SJSA1 (cell line): ENCODE measurements around the gene OR2AT4. TPM values are rescaled to one million over a fixed set of nuclear protein-coding genes. Genes with fewer than 3 reads are reported as not detected.

Experiments
- DNase-seq, 2 experiments: peaks; one replicate each; pipeline ENCODE4 v3.0.0-alpha.2; 2015 to 2020; ENCODE audit warnings: low spot score in 2 of 2, low read depth in 1 of 2
- H3K27ac ChIP-seq: fragments of 250-450 bp; sonication (Bioruptor Pico); 2 replicates; pipeline ENCODE4 v1.5.1; 2020; ENCODE audit warnings: mild to moderate bottlenecking, moderate library complexity
- H3K27me3 ChIP-seq: fragments of 250-450 bp; sonication (Bioruptor Pico); replicated peaks from 2 replicates; pipeline ENCODE4 v1.5.1; 2020; ENCODE audit warnings: mild to moderate bottlenecking, moderate library complexity
- H3K36me3 ChIP-seq: fragments of 250-450 bp; sonication (Bioruptor Pico); 2 replicates; pipeline ENCODE4 v1.5.1; 2020; ENCODE audit warnings: mild to moderate bottlenecking
- H3K4me1 ChIP-seq: fragments of 250-450 bp; sonication (Bioruptor Pico); replicated peaks from 2 replicates; pipeline ENCODE4 v1.6.1; 2021; ENCODE audit warnings: mild to moderate bottlenecking
- H3K4me3 ChIP-seq: fragments of 250-450 bp; sonication (Bioruptor Pico); 2 replicates; pipeline ENCODE4 v1.5.1; 2020; ENCODE audit warnings: mild to moderate bottlenecking
- H3K9me3 ChIP-seq: fragments of 250-450 bp; sonication (Bioruptor Pico); replicated peaks from 2 replicates; pipeline ENCODE4 v1.5.1; 2020; ENCODE audit warnings: mild to moderate bottlenecking
- total RNA-seq: library from RNA; depleted of rRNA; stranded (reverse); fragments of >200 nt; shearing (Covaris generic); gene quantifications from 2 replicates; pipeline ENCODE4 v1.2.3, GENCODE V29; 2014; rRNA removed

OR2AT4 gene
- total RNA-seq: not detected in 2 replicates

DNA sequence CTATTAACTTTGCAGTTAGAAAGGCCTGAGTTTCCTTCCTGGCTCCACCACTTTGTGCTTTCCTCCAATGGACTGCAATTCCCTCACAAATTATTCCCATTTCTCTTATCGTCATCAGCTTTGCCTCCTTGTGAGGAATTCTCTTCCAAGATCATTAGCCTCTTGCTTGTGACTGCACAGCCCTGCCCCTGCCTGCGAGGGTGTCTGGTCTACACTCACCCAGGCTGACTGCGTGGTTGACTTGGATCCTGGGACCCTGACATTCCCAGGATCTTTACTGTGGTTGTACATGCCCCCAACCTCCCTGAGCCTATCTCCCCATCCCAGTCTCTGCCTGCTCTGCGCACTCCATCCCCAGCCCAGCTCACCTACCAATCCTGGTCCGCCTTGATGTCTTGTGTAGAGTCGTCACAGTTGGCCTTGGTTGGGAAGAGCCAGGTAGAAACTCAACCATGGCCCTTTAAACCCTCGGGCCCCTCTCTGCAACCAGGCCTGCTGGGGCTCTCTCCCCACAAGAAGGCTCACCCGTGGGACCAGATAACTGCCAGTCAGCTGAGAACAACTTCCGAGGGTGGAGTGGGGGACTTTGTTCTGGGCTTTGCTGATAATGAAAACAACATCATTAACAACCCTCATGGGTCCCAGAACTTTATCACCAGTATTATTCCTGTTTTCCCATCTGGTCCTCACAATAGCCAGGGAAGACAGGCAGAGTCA lies at the start of gene OR2AT4:
OR2AT4 (minus strand) TSS at position 421 of the 717 bp plus-strand sequence.
- Histone ChIP-seq H3K4me3 (no peak within 1 kb of the TSS), H3K27ac (no peak within 1 kb of the TSS), H3K27me3 (no peaks in the 10 kb centered on the region), H3K36me3 (no peaks in the 10 kb centered on the region), H3K4me1 (no peaks in the 10 kb centered on the region), H3K9me3 (no peaks in the 10 kb centered on the region)
- DNase-seq: no peak

DNA sequence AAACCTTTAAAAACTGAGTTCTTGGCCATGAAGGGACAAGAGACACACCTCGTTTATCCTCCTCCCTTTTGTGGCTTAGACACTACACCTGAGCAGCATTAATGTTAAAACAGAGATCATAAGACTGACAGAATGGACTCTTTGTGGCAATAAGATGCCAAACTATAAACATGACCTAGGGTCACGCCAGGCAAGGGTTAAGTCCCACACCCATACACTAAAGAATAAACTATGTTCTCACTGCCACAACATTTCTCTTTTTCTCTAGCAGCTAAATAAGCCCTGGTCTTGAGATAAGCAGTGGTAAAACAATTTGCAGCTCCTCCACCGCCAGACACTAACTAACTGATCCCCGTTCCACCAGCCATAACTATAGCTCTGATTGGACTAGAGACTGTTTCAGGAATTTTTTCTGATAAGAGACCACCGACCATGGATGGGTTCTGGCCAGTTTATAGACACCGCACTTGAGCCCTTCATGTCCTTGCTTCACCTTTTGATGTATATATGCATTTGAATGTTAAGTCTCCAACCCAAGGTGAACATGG lies 49.4 kb upstream of the OR2AT4 start:
- no peak overlapping the region for H3K4me3 ChIP-seq
- no peaks in the 10 kb centered on the region for H3K36me3 ChIP-seq
- peaks cover 10% of the 10 kb centered on the region for H3K4me1 ChIP-seq
- H3K27ac ChIP-seq: no peak overlapping the region
- no peak for DNase-seq
- no peaks in the 10 kb centered on the region for H3K9me3 ChIP-seq
- no peaks in the 10 kb centered on the region for H3K27me3 ChIP-seq

DNA sequence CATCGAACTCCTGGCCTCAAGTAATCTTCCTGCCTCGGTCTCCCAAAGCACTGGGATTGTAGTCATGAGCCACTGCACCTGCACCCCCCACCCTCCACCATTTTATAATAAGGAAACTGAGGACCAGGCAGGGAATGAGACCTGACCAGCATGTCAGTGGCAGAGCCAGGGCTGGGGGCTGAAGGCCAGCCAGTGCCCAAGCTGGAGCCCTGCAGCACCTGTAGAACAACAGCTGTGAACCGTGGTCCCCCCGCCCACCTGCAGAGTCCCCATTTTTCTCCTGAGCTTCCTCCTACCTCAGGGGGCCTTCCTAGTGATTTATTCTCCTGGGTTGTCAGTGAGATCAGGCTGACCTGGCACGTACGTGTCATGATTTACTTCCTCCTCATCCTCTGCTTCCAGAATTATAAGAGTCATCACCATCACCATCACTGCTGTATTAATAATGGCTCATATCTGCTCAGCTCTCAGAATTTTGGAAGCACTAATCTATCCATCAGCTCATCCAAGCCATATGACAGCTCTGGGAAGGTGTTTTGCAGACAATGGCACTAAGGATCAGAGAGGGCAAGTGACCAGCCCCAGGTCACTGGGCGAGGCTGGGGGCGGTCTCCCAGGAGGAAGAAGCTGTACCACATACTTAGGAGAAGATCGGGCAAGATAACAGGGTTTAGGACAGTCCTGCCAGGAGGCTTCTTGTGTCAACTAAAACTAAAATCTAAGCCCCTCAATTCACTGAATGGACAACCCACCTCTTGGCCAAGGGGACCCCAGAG lies 48.7 kb upstream of the OR2AT4 start:
- Histone ChIP-seq H3K36me3 (no peaks in the 10 kb centered on the region), H3K27ac (no peak overlapping the region), H3K9me3 (no peaks in the 10 kb centered on the region), H3K4me1 (peaks cover 10% of the 10 kb centered on the region), H3K27me3 (no peaks in the 10 kb centered on the region), H3K4me3 (no peak overlapping the region)
- DNase-seq: no peak

DNA sequence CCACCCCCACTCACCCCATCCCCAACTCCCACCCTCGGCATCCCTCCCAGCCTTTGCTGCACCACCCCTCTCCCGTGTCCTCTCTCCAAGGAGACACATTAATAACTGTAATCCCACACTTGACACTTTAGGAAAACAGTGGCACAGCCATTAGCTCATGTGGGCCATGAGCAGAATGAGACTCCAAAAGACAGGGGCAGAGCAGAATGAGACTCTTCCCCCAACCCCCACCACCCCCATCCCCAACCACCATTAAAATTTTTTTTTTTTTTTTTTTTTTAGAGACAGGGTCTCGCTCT lies 48.0 kb upstream of the OR2AT4 start:
- Histone ChIP-seq H3K27me3 (no peaks in the 10 kb centered on the region), H3K36me3 (no peaks in the 10 kb centered on the region), H3K4me1 (peaks cover 10% of the 10 kb centered on the region), H3K27ac (no peak overlapping the region), H3K9me3 (no peaks in the 10 kb centered on the region), H3K4me3 (no peak overlapping the region)
- DNase-seq: no peak

DNA sequence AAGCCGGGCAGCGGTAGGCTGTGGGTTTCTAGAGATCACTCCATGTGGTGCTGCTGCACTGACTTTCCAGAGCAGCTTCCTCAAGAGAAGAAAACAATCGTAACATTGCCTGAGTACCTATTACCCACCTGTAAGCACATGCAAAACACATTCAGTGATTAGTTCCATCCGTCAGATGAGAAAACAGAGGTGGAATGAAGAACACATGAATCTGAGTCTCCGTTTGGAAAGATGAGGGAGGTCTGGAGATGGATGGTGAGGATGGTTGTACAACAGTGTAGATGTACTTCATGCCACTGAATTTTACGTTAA lies 46.7 kb upstream of the OR2AT4 start:
- Histone ChIP-seq H3K36me3 (no peaks in the 10 kb centered on the region), H3K27ac (no peak overlapping the region), H3K9me3 (no peaks in the 10 kb centered on the region), H3K4me1 (peaks cover 10% of the 10 kb centered on the region), H3K4me3 (no peak overlapping the region), H3K27me3 (no peaks in the 10 kb centered on the region)
- no peak for DNase-seq

DNA sequence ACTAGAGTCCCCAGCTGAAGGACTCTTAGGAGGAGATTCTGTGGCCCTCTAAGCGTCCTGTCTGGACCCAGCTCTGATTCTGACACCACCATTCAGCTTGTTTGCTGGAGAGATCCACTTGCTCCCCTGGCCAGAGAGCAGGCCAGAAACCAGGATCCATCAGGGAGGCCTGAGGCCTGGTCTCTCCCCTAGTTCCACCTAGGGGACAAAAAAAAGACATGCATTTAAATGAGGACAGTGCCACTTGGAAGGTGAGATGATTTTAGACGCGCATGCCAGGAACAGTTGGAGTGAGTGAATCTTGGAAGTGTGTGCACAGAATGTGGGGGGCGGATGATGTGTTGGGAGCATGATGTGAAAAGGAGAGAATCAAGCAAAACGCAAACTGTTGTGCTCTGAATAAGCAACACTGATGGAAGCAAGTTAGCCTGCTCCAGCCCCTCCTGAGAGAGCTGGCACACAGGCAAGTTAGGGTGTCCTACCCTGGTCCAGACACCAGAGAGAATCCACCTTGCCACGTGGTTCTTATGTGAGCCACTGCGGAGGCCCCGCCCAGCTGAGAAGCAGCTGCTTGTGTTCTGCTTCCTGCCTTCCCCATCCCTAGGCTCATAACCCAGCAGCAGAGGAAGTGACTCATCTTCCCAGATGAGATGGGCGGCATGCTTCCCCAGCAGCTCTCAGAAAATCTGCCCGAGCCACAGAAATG lies 46.2 kb upstream of the OR2AT4 start:
- H3K27me3 ChIP-seq: no peaks in the 10 kb centered on the region
- peak; percentile 65 to 80 for DNase-seq
- H3K9me3 ChIP-seq: no peaks in the 10 kb centered on the region
- H3K27ac ChIP-seq: no peak overlapping the region
- H3K36me3 ChIP-seq: no peaks in the 10 kb centered on the region
- H3K4me1 ChIP-seq: peaks cover 10% of the 10 kb centered on the region
- H3K4me3 ChIP-seq: no peak overlapping the region

DNA sequence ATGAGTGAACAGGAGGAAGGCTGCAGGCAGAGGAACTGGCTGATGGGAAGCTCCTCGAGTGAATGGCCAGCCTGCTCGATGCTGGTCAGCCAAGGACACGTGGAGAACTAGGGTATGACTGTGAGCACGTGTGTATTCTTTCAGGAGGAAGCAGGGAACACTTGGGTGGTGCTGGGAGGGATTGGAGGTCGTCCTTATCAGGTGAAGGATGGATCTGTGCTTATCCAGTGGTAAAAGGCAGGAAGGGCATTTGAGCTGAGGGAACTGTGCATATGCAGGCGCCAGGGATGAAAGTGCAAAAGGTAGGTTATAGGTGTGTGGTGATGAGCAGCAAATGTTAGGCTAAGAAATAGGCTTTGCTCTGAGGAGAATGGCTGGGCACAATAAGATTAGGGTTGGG lies 44.5 kb upstream of the OR2AT4 start:
- Histone ChIP-seq H3K4me1 (peaks cover 10% of the 10 kb centered on the region), H3K9me3 (no peaks in the 10 kb centered on the region), H3K36me3 (no peaks in the 10 kb centered on the region), H3K27ac (no peak overlapping the region), H3K4me3 (no peak overlapping the region), H3K27me3 (no peaks in the 10 kb centered on the region)
- no peak for DNase-seq

DNA sequence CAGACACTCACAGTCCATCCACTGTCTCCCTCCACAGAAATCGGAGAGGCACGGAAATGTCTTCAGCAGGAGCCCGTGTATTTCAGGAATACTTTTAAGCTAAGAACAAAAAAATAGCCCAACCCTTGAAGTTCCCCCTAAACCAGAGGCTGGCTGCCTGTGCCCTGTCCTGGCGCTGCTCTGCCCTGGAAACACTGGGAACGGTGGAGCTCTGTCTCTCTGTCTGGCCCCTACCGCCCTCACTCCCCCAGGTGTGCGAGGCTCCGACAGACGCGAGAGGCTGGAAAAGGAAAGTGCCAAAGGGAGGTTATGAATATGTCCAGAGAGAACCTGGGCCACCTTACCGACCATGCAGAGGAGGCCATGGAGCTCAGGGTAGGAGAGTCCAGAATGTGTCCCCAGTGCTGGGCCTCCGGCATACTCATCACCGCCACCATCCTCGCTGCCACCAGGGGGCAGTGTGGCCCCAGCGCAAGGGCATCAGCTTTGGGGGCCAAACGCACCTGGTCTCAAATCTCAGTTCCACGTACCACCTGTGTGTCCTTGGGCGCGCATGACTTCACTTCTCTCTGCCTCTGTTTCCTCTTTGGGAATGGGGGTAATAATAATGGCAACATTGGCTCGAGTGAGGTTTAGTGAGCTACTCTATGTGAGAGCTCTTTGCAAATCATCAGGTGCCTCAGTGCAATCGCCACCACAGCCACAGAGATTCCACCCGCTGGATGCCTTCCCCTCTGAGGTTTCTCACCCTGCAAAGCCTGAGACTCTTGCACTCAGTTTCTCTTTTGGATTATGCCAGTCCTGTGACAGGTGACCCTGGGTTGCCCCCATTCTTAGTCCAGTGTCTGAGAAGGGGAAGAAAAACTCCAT lies 43.8 kb upstream of the OR2AT4 start:
- DNase-seq: peak in 1 of 2 experiments; percentile 14
- H3K27me3 ChIP-seq: no peaks in the 10 kb centered on the region
- no peak overlapping the region for H3K27ac ChIP-seq
- no peaks in the 10 kb centered on the region for H3K36me3 ChIP-seq
- peaks cover 10% of the 10 kb centered on the region for H3K4me1 ChIP-seq
- no peaks in the 10 kb centered on the region for H3K9me3 ChIP-seq
- H3K4me3 ChIP-seq: no peak overlapping the region

DNA sequence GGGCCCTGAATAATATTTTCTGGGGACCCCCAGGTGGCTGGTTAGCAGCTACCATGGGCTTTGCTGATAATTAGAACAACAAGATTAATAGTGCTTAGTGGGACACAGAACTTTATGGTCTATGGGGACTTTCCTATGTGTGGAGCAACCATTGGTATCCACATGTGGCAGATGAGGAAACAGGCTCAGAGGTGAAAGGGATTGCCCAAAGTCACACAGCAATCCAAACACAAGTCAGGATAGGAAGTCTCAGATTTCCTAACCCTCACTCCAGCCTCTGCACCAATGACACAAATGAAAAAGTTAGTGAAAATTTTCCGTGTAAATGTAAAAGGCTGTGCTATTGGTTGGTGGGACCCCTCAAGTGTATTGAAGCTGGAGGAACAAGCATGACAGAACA lies 39.0 kb upstream of the OR2AT4 start:
- no peak for DNase-seq
- no peaks in the 10 kb centered on the region for H3K9me3 ChIP-seq
- H3K4me3 ChIP-seq: no peak overlapping the region
- H3K4me1 ChIP-seq: no peaks in the 10 kb centered on the region
- H3K27me3 ChIP-seq: no peaks in the 10 kb centered on the region
- no peaks in the 10 kb centered on the region for H3K36me3 ChIP-seq
- H3K27ac ChIP-seq: no peak overlapping the region

DNA sequence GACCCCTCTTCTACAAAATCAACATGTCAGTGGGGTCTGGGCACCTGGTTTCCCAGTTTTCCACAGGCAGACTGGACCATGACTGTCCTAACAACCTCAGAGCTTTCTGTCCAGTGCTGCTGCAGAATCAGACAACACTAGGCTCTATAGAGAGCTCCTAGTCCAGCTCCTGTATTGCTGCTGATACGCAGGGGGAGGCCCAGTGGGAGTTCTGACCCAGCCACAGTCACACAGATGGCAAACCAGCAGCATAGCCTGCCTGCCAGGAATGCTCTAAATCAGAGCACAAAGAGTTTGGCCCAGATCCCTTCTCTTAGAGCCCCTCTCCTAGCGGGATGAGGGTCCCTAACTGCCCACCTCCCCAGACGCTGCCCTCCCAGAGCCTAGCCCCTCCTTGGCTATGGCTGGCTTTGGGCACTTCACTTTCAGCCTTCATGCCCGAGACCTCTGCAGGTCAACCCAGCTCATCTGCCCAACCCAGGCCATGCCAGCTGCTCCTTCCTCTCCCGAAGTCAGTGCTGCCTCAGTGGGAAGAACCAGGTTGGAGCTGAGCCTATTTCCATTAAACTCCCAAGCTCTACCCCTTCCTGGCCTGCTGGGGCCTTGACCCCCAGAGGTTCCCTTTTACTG lies 38.5 kb upstream of the OR2AT4 start:
- Histone ChIP-seq H3K36me3 (no peaks in the 10 kb centered on the region), H3K9me3 (no peaks in the 10 kb centered on the region), H3K27ac (no peak overlapping the region), H3K27me3 (no peaks in the 10 kb centered on the region), H3K4me3 (no peak overlapping the region), H3K4me1 (no peaks in the 10 kb centered on the region)
- no peak for DNase-seq

DNA sequence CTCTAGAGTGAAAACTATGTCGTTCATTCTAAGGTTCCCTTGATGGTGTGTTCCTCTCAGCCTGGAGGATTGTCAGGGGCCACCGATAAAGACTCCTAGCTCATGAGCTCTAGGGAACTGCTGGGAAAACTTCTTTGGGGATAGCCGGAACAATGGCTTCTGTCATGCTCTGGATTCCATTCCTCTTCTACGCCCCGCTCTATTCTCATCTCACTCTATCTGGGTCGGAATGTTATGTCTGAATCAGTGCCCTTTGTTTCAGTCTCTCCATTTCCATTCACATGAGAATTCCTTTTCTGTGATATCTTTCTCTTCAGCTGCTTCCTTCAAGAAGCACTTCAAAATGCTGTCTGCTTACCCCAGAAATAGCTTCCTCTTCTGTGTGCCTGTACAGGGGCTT lies 37.3 kb upstream of the OR2AT4 start:
- no peaks in the 10 kb centered on the region for H3K9me3 ChIP-seq
- no peak overlapping the region for H3K27ac ChIP-seq
- H3K27me3 ChIP-seq: no peaks in the 10 kb centered on the region

DNA sequence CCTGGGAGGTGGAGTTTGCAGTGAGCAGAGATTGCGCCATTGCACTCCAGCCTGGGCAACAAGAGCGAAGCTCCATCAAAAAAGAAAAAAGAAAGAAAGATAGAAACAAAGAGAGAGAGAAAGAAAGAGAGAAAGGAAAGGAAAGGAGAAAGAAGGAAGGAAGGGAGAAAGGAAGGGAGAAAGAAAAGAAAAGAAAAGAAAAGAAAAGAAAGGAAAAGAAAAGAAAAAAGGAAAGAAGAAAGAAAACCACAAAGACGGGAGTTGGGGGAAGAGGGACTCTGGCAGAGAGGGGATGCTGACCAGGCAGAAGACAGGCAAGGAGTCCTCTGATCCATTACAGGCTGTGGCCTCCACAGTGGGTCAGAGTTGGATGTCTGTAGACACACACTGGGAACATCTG lies 35.4 kb upstream of the OR2AT4 start:
- Histone ChIP-seq H3K4me3 (no peak overlapping the region), H3K27ac (no peak overlapping the region), H3K9me3 (no peaks in the 10 kb centered on the region), H3K36me3 (no peaks in the 10 kb centered on the region), H3K4me1 (no peaks in the 10 kb centered on the region), H3K27me3 (no peaks in the 10 kb centered on the region)
- no peak for DNase-seq

More for the DNA sequence above, 37.3 kb upstream of the OR2AT4 start:
- no peak for DNase-seq
- Histone ChIP-seq H3K4me3 (no peak overlapping the region), H3K4me1 (no peaks in the 10 kb centered on the region), H3K36me3 (no peaks in the 10 kb centered on the region)

DNA sequence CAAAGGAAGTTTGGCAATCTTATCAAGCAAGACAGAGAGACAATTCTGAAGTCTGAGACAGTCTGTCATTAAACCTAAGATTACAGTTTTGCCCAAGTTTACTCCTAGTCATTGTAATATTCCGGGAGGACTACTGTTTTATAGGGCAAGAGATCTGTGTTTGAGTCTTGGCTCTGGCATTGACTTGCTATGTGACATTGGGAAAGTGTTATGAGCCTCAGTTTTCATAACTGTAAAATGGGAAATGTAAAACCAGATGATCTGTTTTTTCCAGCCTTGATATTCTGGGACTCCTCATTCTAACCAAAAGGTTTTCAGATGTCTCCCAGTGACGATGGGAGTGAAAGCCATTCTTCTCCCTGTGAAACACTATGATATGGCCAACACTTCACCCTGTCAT lies 29.9 kb upstream of the OR2AT4 start:
- no peaks in the 10 kb centered on the region for H3K27me3 ChIP-seq
- H3K36me3 ChIP-seq: no peaks in the 10 kb centered on the region
- no peaks in the 10 kb centered on the region for H3K9me3 ChIP-seq
- no peak for DNase-seq
- no peaks in the 10 kb centered on the region for H3K4me1 ChIP-seq
- no peak overlapping the region for H3K27ac ChIP-seq
- H3K4me3 ChIP-seq: no peak overlapping the region
